PC-9 (cell line): ENCODE measurements around the gene NOSIP. TPM values are rescaled to one million over a fixed set of nuclear protein-coding genes. Genes with fewer than 3 reads are reported as not detected.
A peak's percentile ranks its signal among the peaks of the same experiment; 100 is the strongest.

Experiments used
- BruUV-seq: library from RNA; stranded (reverse); fragments of 400-500 nt; replicated peaks from 2 replicates; lab custom pipeline; 2021; lab: Mats Ljungman, UMichigan
- CTCF ChIA-PET: fragments of 300-600 bp; sonication (Branson Sonifier 250); formaldehyde crosslinking; loops from one replicate; lab custom pipeline; 2022; ENCODE audit warnings: antibody characterized with exemption; lab: Charles Lee
- POLR2A ChIA-PET: fragments of 300-600 bp; sonication (Branson Sonifier 250); formaldehyde crosslinking; loops from one replicate; lab custom pipeline; 2022; ENCODE audit warnings: antibody characterized with exemption; ENCODE audit not compliant: unreplicated experiment; lab: Charles Lee
- DNase-seq, 2 experiments: peaks; one replicate each; pipeline versions ENCODE4 v3.0.0 to v3.0.0-alpha.2; 2015 to 2022; ENCODE audit warnings: mixed read lengths in 1 of 2
- H2AFZ ChIP-seq: fragments of 200-600 bp; sonication (generic); 2 replicates; pipeline ENCODE4 v1.8.1; 2017; ENCODE audit warnings: antibody characterized with exemption
- H3F3A ChIP-seq: fragments of 200-600 bp; sonication (generic); 2 replicates; pipeline ENCODE4 v1.8.1; 2017; ENCODE audit warnings: antibody characterized with exemption, mild to moderate bottlenecking, low read depth; ENCODE audit not compliant: insufficient read depth
- H3K27ac ChIP-seq: fragments of 200-600 bp; sonication (generic); 2 replicates; pipeline ENCODE4 v1.6.1; 2016; ENCODE audit warnings: mixed run types
- H3K27me3 ChIP-seq: fragments of 200-600 bp; sonication (generic); 2 replicates; pipeline ENCODE4 v1.6.1; 2016; ENCODE audit warnings: low read depth, mixed run types; ENCODE audit not compliant: insufficient read depth
- H3K36me3 ChIP-seq: fragments of 200-600 bp; sonication (generic); 2 replicates; pipeline ENCODE4 v1.6.1; 2016; ENCODE audit warnings: low read depth, mixed run types
- H3K4me1 ChIP-seq: fragments of 200-600 bp; sonication (generic); replicated peaks from 2 replicates; pipeline ENCODE4 v1.6.1; 2016; ENCODE audit warnings: mixed run types; ENCODE audit not compliant: insufficient read depth
- H3K4me2 ChIP-seq: fragments of 200-600 bp; sonication (generic); 2 replicates; pipeline ENCODE4 v1.6.1; 2017; ENCODE audit warnings: mixed run types
- H3K4me3 ChIP-seq: fragments of 200-600 bp; sonication (generic); 2 replicates; pipeline ENCODE4 v1.6.1; 2016; ENCODE audit warnings: mixed run types
- H3K79me2 ChIP-seq: fragments of 200-600 bp; sonication (generic); 2 replicates; pipeline ENCODE4 v1.6.1; 2017; ENCODE audit warnings: low read depth, mixed run types
- H3K9me2 ChIP-seq: fragments of 200-600 bp; sonication (generic); 2 replicates; pipeline ENCODE4 v1.8.1; 2017; ENCODE audit warnings: mild to moderate bottlenecking; ENCODE audit not compliant: insufficient read depth
- H3K9me3 ChIP-seq: fragments of 200-600 bp; sonication (generic); 2 replicates; pipeline ENCODE4 v1.8.1; 2016; ENCODE audit warnings: low read depth; ENCODE audit not compliant: insufficient read depth
- H4K20me1 ChIP-seq: fragments of 200-600 bp; sonication (generic); 2 replicates; pipeline ENCODE4 v1.8.1; 2017; ENCODE audit not compliant: insufficient read depth
- EZH2 ChIP-seq: fragments of 200-600 bp; sonication (generic); IDR thresholded peaks from 2 replicates; pipeline ENCODE4 v1.8.0; 2017; ENCODE audit warnings: antibody characterized with exemption, low read depth
- intact Hi-C: fragments of 100-400 bp; cut with micrococcal nuclease; formaldehyde crosslinking; loops from one replicate; pipeline ENCODE4 v1.10.0; 2022; ENCODE audit not compliant: unreplicated experiment
- total RNA-seq: library from RNA; stranded (reverse); gene quantifications from 2 replicates; pipeline ENCODE4 v1.2.3, GENCODE V29; 2021
- TF ChIP-seq, protein P1 (sequence below): fragments of 200-600 bp; sonication (generic); conservative IDR thresholded peaks from 2 replicates; pipeline ENCODE4 v1.6.1; 2017; ENCODE audit warnings: mixed run types, antibody characterized with exemption, mild to moderate bottlenecking, moderate library complexity

The NOSIP gene
- total RNA-seq, 1 experiment from 2014 or later: 71.3 TPM

DNA sequence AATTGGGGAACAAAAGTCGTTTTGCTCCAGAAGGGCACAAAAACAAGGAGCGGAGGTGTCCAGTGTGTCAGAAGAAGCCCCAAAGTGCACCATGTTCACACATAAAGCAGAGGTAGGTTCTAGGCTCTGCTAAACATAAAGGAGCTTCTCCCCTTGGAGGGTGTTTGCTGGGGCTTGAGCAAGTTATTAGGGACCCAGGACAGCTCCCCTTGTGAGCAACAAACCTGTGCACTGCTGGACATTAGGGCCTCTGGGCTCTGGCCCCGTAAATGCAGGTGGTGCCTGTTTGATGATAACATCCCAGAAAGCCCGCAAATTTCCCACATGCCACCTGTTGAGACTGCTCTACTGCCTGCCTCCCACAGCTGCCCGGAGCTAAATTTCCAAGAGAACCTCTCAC lies 41.7 kb downstream of the NOSIP start:
- Histone ChIP-seq H3F3A (peaks cover 9% of the 10 kb centered on the region; the same call in 1 of the 2 replicates), H3K27ac (no peak overlapping the region), H2AFZ (no peak overlapping the region), H3K4me3 (no peak overlapping the region), H3K9me3 (no peaks in the 10 kb centered on the region), H3K36me3 (no peaks in the 10 kb centered on the region), H3K4me2 (no peak overlapping the region), H3K9me2 (no peaks in the 10 kb centered on the region), H4K20me1 (no peaks in the 10 kb centered on the region), H3K79me2 (no peaks in the 10 kb centered on the region), H3K4me1 (no peaks in the 10 kb centered on the region), H3K27me3 (no peaks in the 10 kb centered on the region)
- POLR2A ChIA-PET: no interaction called here
- intact Hi-C loops: no loop called here
- CTCF ChIA-PET: interaction anchor here (0.5 kb wide), 1 partner anchor 284 kb away, joined by 5 read pairs; no protein-coding TSS in a partner anchor
- no peak for DNase-seq
- BruUV-seq: no TSS peak
- TF ChIP-seq, protein P1, sequence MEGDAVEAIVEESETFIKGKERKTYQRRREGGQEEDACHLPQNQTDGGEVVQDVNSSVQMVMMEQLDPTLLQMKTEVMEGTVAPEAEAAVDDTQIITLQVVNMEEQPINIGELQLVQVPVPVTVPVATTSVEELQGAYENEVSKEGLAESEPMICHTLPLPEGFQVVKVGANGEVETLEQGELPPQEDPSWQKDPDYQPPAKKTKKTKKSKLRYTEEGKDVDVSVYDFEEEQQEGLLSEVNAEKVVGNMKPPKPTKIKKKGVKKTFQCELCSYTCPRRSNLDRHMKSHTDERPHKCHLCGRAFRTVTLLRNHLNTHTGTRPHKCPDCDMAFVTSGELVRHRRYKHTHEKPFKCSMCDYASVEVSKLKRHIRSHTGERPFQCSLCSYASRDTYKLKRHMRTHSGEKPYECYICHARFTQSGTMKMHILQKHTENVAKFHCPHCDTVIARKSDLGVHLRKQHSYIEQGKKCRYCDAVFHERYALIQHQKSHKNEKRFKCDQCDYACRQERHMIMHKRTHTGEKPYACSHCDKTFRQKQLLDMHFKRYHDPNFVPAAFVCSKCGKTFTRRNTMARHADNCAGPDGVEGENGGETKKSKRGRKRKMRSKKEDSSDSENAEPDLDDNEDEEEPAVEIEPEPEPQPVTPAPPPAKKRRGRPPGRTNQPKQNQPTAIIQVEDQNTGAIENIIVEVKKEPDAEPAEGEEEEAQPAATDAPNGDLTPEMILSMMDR: no peak
- TF ChIP-seq EZH2: no peak

DNA sequence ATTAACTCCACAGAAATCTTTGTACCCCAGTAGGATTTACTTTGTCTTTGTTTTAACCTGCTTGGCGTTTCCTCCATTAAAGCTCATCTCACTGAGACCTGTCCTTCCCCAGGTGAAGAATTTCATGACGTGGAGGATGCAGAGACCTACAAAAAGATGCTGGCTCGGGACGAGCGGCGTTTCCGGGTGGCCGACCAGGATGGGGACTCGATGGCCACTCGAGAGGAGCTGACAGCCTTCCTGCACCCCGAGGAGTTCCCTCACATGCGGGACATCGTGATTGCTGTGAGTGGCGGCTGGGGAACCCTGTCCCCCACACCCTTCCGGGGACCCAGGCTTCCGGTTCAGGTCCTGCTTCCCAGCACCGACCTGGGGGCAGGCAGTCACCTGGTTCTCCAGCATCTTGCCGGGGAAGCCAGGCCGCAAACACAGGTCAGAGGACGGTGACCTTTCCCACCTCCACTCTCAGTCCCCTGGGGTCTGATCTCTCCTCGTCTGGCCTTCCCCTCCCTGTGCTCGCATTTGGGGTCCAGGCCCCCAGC lies 43.4 kb downstream of the NOSIP start:
- Histone ChIP-seq H3K27ac (no peak overlapping the region), H4K20me1 (peaks cover 3% of the 10 kb centered on the region; the same call in 1 of the 2 replicates), H3K4me3 (no peak overlapping the region), H3K79me2 (no peaks in the 10 kb centered on the region), H3F3A (peaks cover 14% of the 10 kb centered on the region), H3K36me3 (no peaks in the 10 kb centered on the region), H3K27me3 (no peaks in the 10 kb centered on the region), H3K9me2 (no peaks in the 10 kb centered on the region), H3K9me3 (no peaks in the 10 kb centered on the region), H3K4me1 (no peaks in the 10 kb centered on the region; the same call in 1 of the 2 replicates), H3K4me2 (no peak overlapping the region), H2AFZ (no peak overlapping the region)
- POLR2A ChIA-PET: no interaction called here
- no peak for DNase-seq
- CTCF ChIA-PET: no interaction called here
- intact Hi-C loops: no loop called here
- BruUV-seq: no TSS peak
- no peak for TF ChIP-seq EZH2
- TF ChIP-seq, protein P1: no peak

DNA sequence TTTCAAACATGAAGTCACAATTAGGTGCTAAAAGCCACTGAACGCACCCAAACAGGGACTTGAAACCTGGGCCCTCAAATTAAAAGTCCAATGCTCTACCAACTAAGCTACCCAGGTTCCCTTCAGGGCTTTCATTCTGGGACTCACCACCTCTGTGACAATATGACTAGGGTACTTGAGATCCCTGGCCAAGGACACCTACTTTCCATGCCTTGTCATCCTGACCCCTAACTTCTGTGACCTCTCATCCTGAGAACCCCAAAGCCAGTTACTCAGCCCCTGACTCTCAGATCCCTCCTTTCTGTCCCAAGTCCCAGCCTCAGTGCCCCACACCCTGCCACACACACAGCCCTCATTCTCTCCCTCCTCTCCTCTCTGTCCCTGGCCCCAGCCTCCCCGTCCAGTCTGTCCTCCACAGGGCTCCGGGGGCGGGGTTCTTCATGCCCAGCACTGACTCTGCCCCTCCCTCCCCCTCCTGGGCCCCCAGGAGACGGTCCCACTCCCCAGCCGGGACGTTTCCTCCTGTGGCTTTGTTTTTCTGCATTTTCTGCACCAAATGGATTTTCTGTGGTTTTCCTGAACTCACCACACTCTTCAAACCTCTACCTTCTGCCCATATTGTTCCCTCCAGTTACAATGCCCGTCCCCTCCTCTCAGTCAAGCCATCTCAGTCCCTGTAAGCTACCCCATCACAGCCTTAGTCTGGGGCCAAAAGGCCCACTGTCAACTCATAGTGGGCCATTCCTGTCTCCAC lies 45.5 kb downstream of the NOSIP start:
- Histone ChIP-seq H3K9me2 (no peaks in the 10 kb centered on the region), H3K36me3 (no peaks in the 10 kb centered on the region), H4K20me1 (peaks cover 3% of the 10 kb centered on the region; the same call in 1 of the 2 replicates), H3F3A (peaks cover 9% of the 10 kb centered on the region; the same call in 1 of the 2 replicates), H3K79me2 (no peaks in the 10 kb centered on the region), H3K27ac (no peak overlapping the region), H3K4me3 (peak overlapping the region; percentile 87; the same call in 1 of the 2 replicates), H2AFZ (no peak overlapping the region; the same call in 1 of the 2 replicates), H3K4me2 (peak overlapping the region; percentile 91), H3K27me3 (no peaks in the 10 kb centered on the region), H3K4me1 (no peaks in the 10 kb centered on the region; the same call in 1 of the 2 replicates), H3K9me3 (no peaks in the 10 kb centered on the region)
- no peak for DNase-seq
- BruUV-seq: no TSS peak
- ChIA-PET POLR2A (no interaction called here), CTCF (interaction anchor here (0.7 kb wide), 1 partner anchor 30 kb away, joined by 7 read pairs; no protein-coding TSS in a partner anchor)
- TF ChIP-seq, protein P1: no peak
- no peak for TF ChIP-seq EZH2
- intact Hi-C loops: no loop called here
